8988T (cell line): ENCODE results near the gene RASA3.
"Not testable (repeated sequence)": the region's sequence is repeated elsewhere in the genome, so short reads cannot be mapped to it uniquely, and the experiment has no call there.

Experiments
- DNase-seq: peaks from one replicate; pipeline ENCODE4 v3.0.0; 2011

The RASA3 gene

GRCh38 chr13:114077933-114078325 lies 54.5 kb downstream of the RASA3 start:
- no peak for DNase-seq

- DNase-seq: no peak
Observed at GRCh38 chr13:114077099-114077932, 55.1 kb downstream of the RASA3 start.

- no peak for DNase-seq
Observed at GRCh38 chr13:114076329-114077090, 55.9 kb downstream of the RASA3 start.

GRCh38 chr13:114075811-114076210 lies 56.6 kb downstream of the RASA3 start:
- not testable (repeated sequence) for DNase-seq

GRCh38 chr13:114074671-114075315 lies 57.6 kb downstream of the RASA3 start:
- no peak for DNase-seq

- no peak for DNase-seq
Observed at GRCh38 chr13:114073881-114074612, 58.4 kb downstream of the RASA3 start.

GRCh38 chr13:114072421-114072820 lies 60.0 kb downstream of the RASA3 start:
- no peak for DNase-seq

- no peak for DNase-seq
Observed at GRCh38 chr13:114071991-114072390, 60.4 kb downstream of the RASA3 start.

GRCh38 chr13:114071410-114071809 lies 61.0 kb downstream of the RASA3 start:
- no peak for DNase-seq

GRCh38 chr13:114070098-114070799 lies 62.2 kb downstream of the RASA3 start:
- no peak for DNase-seq

GRCh38 chr13:114069376-114070097 lies 62.9 kb downstream of the RASA3 start:
- no peak for DNase-seq

- DNase-seq: no peak
Observed at GRCh38 chr13:114068656-114069318, 63.6 kb downstream of the RASA3 start.

- DNase-seq: no peak
Observed at GRCh38 chr13:114067886-114068651, 64.4 kb downstream of the RASA3 start.

GRCh38 chr13:114067381-114067885 lies 65.0 kb downstream of the RASA3 start:
- DNase-seq: no peak

- DNase-seq: no peak
Observed at GRCh38 chr13:114066956-114067355, 65.5 kb downstream of the RASA3 start.

- no peak for DNase-seq
Observed at GRCh38 chr13:114065926-114066774, 66.3 kb downstream of the RASA3 start.

- peak; percentile 74 for DNase-seq
Observed at GRCh38 chr13:114065141-114065925, 67.1 kb downstream of the RASA3 start.
